B cell (primary cell): Measurements from ENCODE around the gene IL17RC. TPM values are rescaled to one million over a fixed set of nuclear protein-coding genes. Genes with fewer than 3 reads are reported as not detected.
"Not testable (repeated sequence)": the region's sequence is repeated elsewhere in the genome, so short reads cannot be mapped to it uniquely, and the experiment has no call there.

Experiments
- ATAC-seq: fragments of 200-7000 bp; cut with Tn5 transposase; one replicate; pipeline ENCODE4 v1.10.0; 2021; ENCODE audit warnings: low read depth, mild to moderate bottlenecking, moderate number of reproducible peaks, moderate library complexity
- CTCF ChIA-PET: fragments of 350-600 bp; sonication (Branson Sonifier 250); formaldehyde crosslinking; loops from one replicate; lab custom pipeline; 2021; ENCODE audit warnings: antibody characterized with exemption, inconsistent platforms; lab: Charles Lee
- POLR2A ChIA-PET: fragments of 350-600 bp; sonication (Branson Sonifier 250); formaldehyde crosslinking; loops from one replicate; lab custom pipeline; 2021; ENCODE audit warnings: antibody characterized with exemption; lab: Charles Lee
- DNase-seq: peaks from one replicate; pipeline ENCODE4 v3.0.0; 2013
- H2AFZ ChIP-seq: 2 replicates; pipeline ENCODE4 v1.6.1; 2012; ENCODE audit warnings: mild to moderate bottlenecking, low read depth, low read length; ENCODE audit not compliant: insufficient read depth, poor library complexity, severe bottlenecking
- H3K27ac ChIP-seq, 2 donors: 1 replicate in 1 of 2; 2 replicates in 1 of 2; pipeline ENCODE4 v1.5.1; 2012 to 2013; ENCODE audit warnings: low read length in 2 of 2, mild to moderate bottlenecking in 2 of 2, moderate library complexity in 1 of 2
- H3K27me3 ChIP-seq, 4 experiments: fragments of 200-600 bp in 1 of 4; sonication (generic) in 1 of 4; replicated peaks in 1 of 4; 1 replicate in 2 of 4; 2 replicates in 2 of 4; pipeline versions ENCODE4 v1.6.1 to v1.7.0; 2013 to 2016; ENCODE audit warnings: low read length in 3 of 4, mild to moderate bottlenecking in 2 of 4, mixed read lengths in 1 of 4, moderate library complexity in 1 of 4; ENCODE audit not compliant: insufficient read depth in 4 of 4, control insufficient read depth in 3 of 4; ENCODE audit errors: control extremely low read depth in 1 of 4
- H3K36me3 ChIP-seq, 2 experiments: replicated peaks in 1 of 2; 1 replicate in 1 of 2; 2 replicates in 1 of 2; pipeline versions ENCODE4 v1.6.1 to v1.7.1; 2013; ENCODE audit warnings: low read length in 1 of 2; ENCODE audit not compliant: insufficient read depth in 2 of 2, control insufficient read depth in 1 of 2; ENCODE audit errors: control extremely low read depth in 1 of 2, extremely low read depth in 1 of 2
- H3K4me1 ChIP-seq, 2 donors: fragments of 200-600 bp in 1 of 2; sonication (generic) in 1 of 2; 1 replicate in 1 of 2; 2 replicates in 1 of 2; pipeline versions ENCODE4 v1.5.1 to v1.6.1; 2013 to 2017; ENCODE audit warnings: low read length in 2 of 2; ENCODE audit not compliant: control insufficient read depth in 2 of 2, insufficient read depth in 2 of 2
- H3K4me2 ChIP-seq: replicated peaks from 2 replicates; pipeline ENCODE3; 2012; ENCODE audit warnings: mild to moderate bottlenecking, low read depth, low read length; ENCODE audit not compliant: poor library complexity, severe bottlenecking
- H3K4me3 ChIP-seq, 5 experiments: fragments of 200-600 bp in 1 of 5; sonication (generic) in 1 of 5; 1 replicate in 3 of 5; 2 replicates in 2 of 5; pipeline versions ENCODE4 v1.5.1 to v1.7.0; 2011 to 2016; ENCODE audit warnings: low read length in 4 of 5, mild to moderate bottlenecking in 4 of 5, low read depth in 2 of 5, control low read depth in 1 of 5, moderate library complexity in 1 of 5; ENCODE audit not compliant: insufficient read depth in 1 of 5; ENCODE audit errors: control extremely low read depth in 1 of 5, extremely low read depth in 1 of 5
- H3K79me2 ChIP-seq: fragments of 200-600 bp; sonication (generic); one replicate; pipeline ENCODE4 v1.6.0; 2016; ENCODE audit warnings: low read length; ENCODE audit not compliant: control insufficient read depth, insufficient read depth
- H3K9ac ChIP-seq: fragments of 200-600 bp; sonication (generic); 2 replicates; pipeline ENCODE4 v1.6.1; 2017; ENCODE audit warnings: mild to moderate bottlenecking, low read length, moderate library complexity
- H3K9me3 ChIP-seq, 3 donors: one replicate each; pipeline versions ENCODE4 v1.6.1 to v1.7.1; 2013; ENCODE audit warnings: low read length in 2 of 3; ENCODE audit not compliant: control insufficient read depth in 2 of 3, insufficient read depth in 1 of 3; ENCODE audit errors: control extremely low read depth in 1 of 3
- H4K20me1 ChIP-seq: 2 replicates; pipeline ENCODE4 v1.6.0; 2012; ENCODE audit warnings: mild to moderate bottlenecking, low read length; ENCODE audit not compliant: insufficient read depth, control insufficient read depth, poor library complexity, severe bottlenecking
- H3K27ac Mint-ChIP-seq: one replicate; pipeline ENCODE4 v1.8.0; 2021; ENCODE audit warnings: mixed read lengths
- H3K27me3 Mint-ChIP-seq: one replicate; pipeline ENCODE4 v1.8.0; 2021; ENCODE audit warnings: mixed read lengths
- H3K4me1 Mint-ChIP-seq: one replicate; pipeline ENCODE4 v1.8.0; 2021; ENCODE audit warnings: mixed read lengths
- H3K4me3 Mint-ChIP-seq: one replicate; pipeline ENCODE4 v1.8.0; 2021; ENCODE audit warnings: mixed read lengths
- H3K9me3 Mint-ChIP-seq: one replicate; pipeline ENCODE4 v1.8.0; 2022; ENCODE audit warnings: mixed read lengths; ENCODE audit not compliant: insufficient read depth
- EZH2 ChIP-seq: IDR thresholded peaks from 2 replicates; pipeline ENCODE4 v1.6.1; 2012; ENCODE audit warnings: borderline replicate concordance, low read depth, mild to moderate bottlenecking, moderate library complexity, low read length; ENCODE audit not compliant: insufficient read depth, poor library complexity, severe bottlenecking
- WGBS: methylation state at CpG from one replicate; pipeline ENCODE4 v1.1.5; 2013; ENCODE audit warnings: missing lambda C conversion rate; ENCODE audit not compliant: insufficient coverage; 5-methylcytosine and 5-hydroxymethylcytosine counted together
- intact Hi-C: fragments of 100-400 bp; cut with micrococcal nuclease; formaldehyde crosslinking; loops from one replicate; pipeline ENCODE4 v1.10.0; 2022
- polyA plus RNA-seq: library from polyadenylated mRNA; depleted of rRNA; stranded (reverse); fragments of >200 nt; gene quantifications from 2 replicates; pipeline ENCODE4 v1.2.3, GENCODE V29; 2012
- total RNA-seq, 2 donors: library from RNA; stranded (reverse); fragments of 120-200 nt in 1 of 2; gene quantifications; 1 replicate in 1 of 2; 2 replicates in 1 of 2; pipeline versions ENCODE4 v1.2.3 to v1.2.4, GENCODE V29; 2013 to 2022
- TF ChIP-seq, protein P1 (sequence below): fragments of 200-600 bp; IDR thresholded peaks from one replicate; pipeline ENCODE4 v1.8.0; 2022; ENCODE audit warnings: antibody characterized with exemption, mild to moderate bottlenecking

IL17RC gene
- total and polyA plus RNA-seq, 2 donors (not counting 1 experiment from before 2014, with no cell fraction given) = 0.25 to 0.98 TPM

GRCh38 chr3:9869955-9870354 is 46.9 kb upstream of the IL17RC start:
- no peaks in the 10 kb centered on the region for H3K9me3 Mint-ChIP-seq
- H3K27me3 ChIP-seq = no peaks in the 10 kb centered on the region
- no peaks in the 10 kb centered on the region for H3K27me3 Mint-ChIP-seq
- no peaks in the 10 kb centered on the region for H3K36me3 ChIP-seq
- H4K20me1 ChIP-seq = no peaks in the 10 kb centered on the region
- ATAC-seq (no peak), DNase-seq (no peak)
- H3K9me3 ChIP-seq = no peaks in the 10 kb centered on the region
- H3K79me2 ChIP-seq = no peaks in the 10 kb centered on the region
- no peaks in the 10 kb centered on the region for H3K4me1 Mint-ChIP-seq
- no peak overlapping the region for H3K4me3 Mint-ChIP-seq
- intact Hi-C loops = no loop called here
- POLR2A ChIA-PET = no interaction called here
- no peak overlapping the region for H3K4me2 ChIP-seq
- no peak overlapping the region for H2AFZ ChIP-seq
- CTCF ChIA-PET = no interaction called here
- WGBS = 92% methylated on average over 3 of the region's 5 CpGs
- no peak overlapping the region for H3K9ac ChIP-seq
- no peak overlapping the region for H3K4me3 ChIP-seq
- H3K27ac ChIP-seq = no peak overlapping the region
- H3K27ac Mint-ChIP-seq = no peak overlapping the region
- no peaks in the 10 kb centered on the region for H3K4me1 ChIP-seq
- TF ChIP-seq, protein P1, sequence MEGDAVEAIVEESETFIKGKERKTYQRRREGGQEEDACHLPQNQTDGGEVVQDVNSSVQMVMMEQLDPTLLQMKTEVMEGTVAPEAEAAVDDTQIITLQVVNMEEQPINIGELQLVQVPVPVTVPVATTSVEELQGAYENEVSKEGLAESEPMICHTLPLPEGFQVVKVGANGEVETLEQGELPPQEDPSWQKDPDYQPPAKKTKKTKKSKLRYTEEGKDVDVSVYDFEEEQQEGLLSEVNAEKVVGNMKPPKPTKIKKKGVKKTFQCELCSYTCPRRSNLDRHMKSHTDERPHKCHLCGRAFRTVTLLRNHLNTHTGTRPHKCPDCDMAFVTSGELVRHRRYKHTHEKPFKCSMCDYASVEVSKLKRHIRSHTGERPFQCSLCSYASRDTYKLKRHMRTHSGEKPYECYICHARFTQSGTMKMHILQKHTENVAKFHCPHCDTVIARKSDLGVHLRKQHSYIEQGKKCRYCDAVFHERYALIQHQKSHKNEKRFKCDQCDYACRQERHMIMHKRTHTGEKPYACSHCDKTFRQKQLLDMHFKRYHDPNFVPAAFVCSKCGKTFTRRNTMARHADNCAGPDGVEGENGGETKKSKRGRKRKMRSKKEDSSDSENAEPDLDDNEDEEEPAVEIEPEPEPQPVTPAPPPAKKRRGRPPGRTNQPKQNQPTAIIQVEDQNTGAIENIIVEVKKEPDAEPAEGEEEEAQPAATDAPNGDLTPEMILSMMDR = no peak
- TF ChIP-seq EZH2 = no peak

DNA sequence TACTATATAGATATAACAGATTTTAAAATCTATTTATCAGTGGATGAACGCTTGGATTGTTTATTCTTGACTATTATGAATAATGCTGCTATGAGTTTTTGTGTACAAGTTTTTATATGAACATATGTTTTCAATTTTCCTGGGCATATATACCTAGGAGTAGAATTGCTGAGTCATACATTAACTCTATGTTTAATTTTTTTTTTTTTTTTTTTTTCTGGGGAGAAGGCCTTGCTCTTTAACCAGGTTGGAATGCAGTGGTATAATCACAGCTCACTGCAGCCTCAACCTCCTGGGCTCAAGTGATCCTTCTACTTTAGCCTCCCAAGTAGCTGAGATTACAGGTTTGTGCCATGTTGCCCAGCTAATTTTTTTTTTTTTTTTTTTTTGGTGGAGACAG is 45.9 kb upstream of the IL17RC start:
- ATAC-seq (no peak), DNase-seq (no peak)
- no peaks in the 10 kb centered on the region for H4K20me1 ChIP-seq
- Mint-ChIP-seq H3K27me3 (peaks cover 6% of the 10 kb centered on the region), H3K27ac (no peak overlapping the region), H3K4me3 (no peak overlapping the region), H3K9me3 (no peaks in the 10 kb centered on the region), H3K4me1 (no peaks in the 10 kb centered on the region)
- H3K9me3 ChIP-seq = no peaks in the 10 kb centered on the region
- no peak for TF ChIP-seq EZH2
- TF ChIP-seq, protein P1 = no peak
- no peaks in the 10 kb centered on the region for H3K4me1 ChIP-seq
- POLR2A ChIA-PET = interaction anchor here (0.7 kb wide), 1 partner anchor 31 kb away, joined by 4 read pairs; no protein-coding TSS in a partner anchor
- WGBS = no CpG with 5 or more reads among the region's 1 CpG
- H3K9ac ChIP-seq = no peak overlapping the region
- H2AFZ ChIP-seq = no peak overlapping the region
- H3K36me3 ChIP-seq = no peaks in the 10 kb centered on the region
- no peak overlapping the region for H3K27ac ChIP-seq
- no peaks in the 10 kb centered on the region for H3K27me3 ChIP-seq
- CTCF ChIA-PET = no interaction called here
- H3K4me2 ChIP-seq = no peak overlapping the region
- H3K4me3 ChIP-seq = no peak overlapping the region
- H3K79me2 ChIP-seq = no peaks in the 10 kb centered on the region
- intact Hi-C loops = no loop called here

DNA sequence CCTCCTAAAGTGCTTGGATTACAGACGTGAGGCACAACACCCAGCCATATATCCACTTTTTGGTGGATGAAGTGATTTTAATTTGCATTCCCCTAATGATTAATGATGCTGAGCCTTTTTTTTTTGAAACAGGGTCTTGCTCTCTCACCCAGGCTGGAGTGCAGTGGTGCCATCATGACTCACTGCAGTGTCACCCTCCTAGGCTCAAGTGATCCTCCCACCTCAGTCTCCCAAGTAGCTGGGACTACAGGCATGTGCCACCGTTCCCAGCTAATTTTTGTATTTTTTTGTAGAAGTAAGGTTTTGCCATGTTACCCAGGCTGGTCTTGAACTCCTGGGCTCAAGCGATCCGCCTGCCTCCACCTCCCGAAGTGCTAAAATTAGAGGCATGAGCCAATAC is 44.8 kb upstream of the IL17RC start:
- H3K9ac ChIP-seq, H3K27ac Mint-ChIP-seq, H3K4me1 Mint-ChIP-seq, H3K27me3 ChIP-seq, H3K27me3 Mint-ChIP-seq, CTCF ChIA-PET, DNase-seq, H3K79me2 ChIP-seq, H3K4me2 ChIP-seq, H4K20me1 ChIP-seq, ATAC-seq, intact Hi-C loops, H3K4me1 ChIP-seq, H3K9me3 ChIP-seq, H3K9me3 Mint-ChIP-seq, H3K27ac ChIP-seq, POLR2A ChIA-PET, H3K36me3 ChIP-seq, H2AFZ ChIP-seq, H3K4me3 ChIP-seq, H3K4me3 Mint-ChIP-seq: not testable (repeated sequence)
- WGBS = no CpG with 5 or more reads among the region's 5 CpGs
